H1 (cell line): Measurements from ENCODE around the gene SFR1. TPM values are rescaled to one million over a fixed set of nuclear protein-coding genes. Genes with fewer than 3 reads are reported as not detected.

ENCODE experiments used
- CTCF ChIA-PET: fragments of 300-600 bp; sonication (Branson Sonifier 250); formaldehyde crosslinking; loops from one replicate; lab custom pipeline; 2021; ENCODE audit not compliant: partially characterized antibody; lab: Charles Lee
- POLR2A ChIA-PET: fragments of 300-600 bp; sonication (Branson Sonifier 250); formaldehyde crosslinking; loops from one replicate; lab custom pipeline; 2021; ENCODE audit warnings: inconsistent platforms; ENCODE audit not compliant: partially characterized antibody; lab: Charles Lee
- DNase-seq, 2 experiments: peaks; one replicate each; pipeline versions ENCODE4 v3.0.0 to v3.0.0-alpha.2; 2010 to 2022; ENCODE audit warnings: low spot score in 2 of 2, low read depth in 1 of 2, mixed read lengths in 1 of 2
- FAIRE-seq: peaks from 2 replicates; lab custom pipeline; 2011; peaks lifted over from hg19 to GRCh38; lab: Jason Lieb, UNC
- H2AFZ ChIP-seq: 2 replicates; pipeline ENCODE4 v1.8.1; 2012; ENCODE audit warnings: low read length, inconsistent platforms
- H2AK5ac ChIP-seq: 2 replicates; pipeline ENCODE4 v1.6.1; 2013; ENCODE audit warnings: low read depth, low read length
- H2BK120ac ChIP-seq: replicated peaks from 2 replicates; pipeline ENCODE3; 2013; ENCODE audit warnings: low read depth, low read length, inconsistent platforms
- H2BK12ac ChIP-seq: 2 replicates; pipeline ENCODE4 v1.6.1; 2013; ENCODE audit warnings: low read depth, low read length
- H2BK15ac ChIP-seq: 2 replicates; pipeline ENCODE4 v1.6.1; 2013; ENCODE audit warnings: low read length
- H2BK20ac ChIP-seq: 2 replicates; pipeline ENCODE4 v1.6.1; 2013; ENCODE audit warnings: low read length
- H2BK5ac ChIP-seq: 2 replicates; pipeline ENCODE4 v1.6.1; 2013; ENCODE audit warnings: low read depth, low read length
- H3K14ac ChIP-seq: 2 replicates; pipeline ENCODE4 v1.6.1; 2013; ENCODE audit warnings: inconsistent platforms; ENCODE audit not compliant: insufficient read length
- H3K18ac ChIP-seq: 2 replicates; pipeline ENCODE4 v1.6.1; 2013; ENCODE audit warnings: low read length; ENCODE audit errors: extremely low read depth
- H3K23ac ChIP-seq: 2 replicates; pipeline ENCODE4 v1.6.1; 2013; ENCODE audit warnings: inconsistent platforms; ENCODE audit not compliant: insufficient read length
- H3K23me2 ChIP-seq: 2 replicates; pipeline ENCODE4 v1.6.1; 2013; ENCODE audit warnings: low read depth, low read length
- H3K27ac ChIP-seq: 2 replicates; pipeline ENCODE4 v1.6.1; 2011; ENCODE audit warnings: low read depth, low read length, inconsistent platforms
- H3K27me3 ChIP-seq, 4 experiments: replicated peaks in 1 of 4; 1 replicate in 1 of 4; 2 replicates in 3 of 4; pipeline versions ENCODE4 v1.6.1 to v1.8.1; 2011 to 2013; ENCODE audit warnings: low read length in 3 of 4, mild to moderate bottlenecking in 3 of 4, inconsistent platforms in 2 of 4, mixed read lengths in 2 of 4, moderate library complexity in 1 of 4; ENCODE audit not compliant: control insufficient read depth in 3 of 4, insufficient read depth in 3 of 4; ENCODE audit errors: extremely low read depth in 1 of 4
- H3K36me3 ChIP-seq, 4 experiments: 2 replicates each; pipeline versions ENCODE4 v1.6.1 to v1.8.1; 2011 to 2013; ENCODE audit warnings: mild to moderate bottlenecking in 4 of 4, low read length in 3 of 4, moderate library complexity in 2 of 4, control low read depth in 1 of 4, inconsistent platforms in 1 of 4; ENCODE audit not compliant: insufficient read depth in 4 of 4, control insufficient read depth in 2 of 4
- H3K4ac ChIP-seq: replicated peaks from 2 replicates; pipeline ENCODE3; 2013; ENCODE audit warnings: low read length, low read depth, mixed read lengths, inconsistent platforms; ENCODE audit not compliant: insufficient read length
- H3K4me1 ChIP-seq, 4 experiments: replicated peaks in 1 of 4; 1 replicate in 1 of 4; 2 replicates in 3 of 4; pipeline versions ENCODE4 v1.6.1 to v1.8.1; 2011 to 2013; ENCODE audit warnings: low read length in 3 of 4, inconsistent platforms in 2 of 4, mixed read lengths in 1 of 4; ENCODE audit not compliant: insufficient read depth in 4 of 4, control insufficient read depth in 3 of 4
- H3K4me2 ChIP-seq, 2 experiments: 2 replicates each; pipeline versions ENCODE4 v1.6.1 to v1.8.1; 2011 to 2013; ENCODE audit warnings: low read depth in 2 of 2, low read length in 2 of 2, control low read depth in 1 of 2, inconsistent platforms in 1 of 2, mild to moderate bottlenecking in 1 of 2; ENCODE audit not compliant: insufficient read depth in 1 of 2
- H3K4me3 ChIP-seq, 4 experiments: fragments of 200-600, 300-600 bp in 1 of 4; sonication (generic), shearing (Covaris generic), sonication (Bioruptor Twin) in 1 of 4; 2 replicates each; pipeline versions ENCODE4 v1.5.1 to v1.8.1; 2011 to 2016; ENCODE audit warnings: low read length in 4 of 4, low read depth in 3 of 4, control low read depth in 2 of 4, inconsistent platforms in 2 of 4, mild to moderate bottlenecking in 2 of 4, mixed read lengths in 1 of 4, moderate library complexity in 1 of 4; ENCODE audit not compliant: insufficient read depth in 2 of 4; ENCODE audit errors: extremely low read depth in 1 of 4
- H3K56ac ChIP-seq: replicated peaks from 2 replicates; pipeline ENCODE3; 2013; ENCODE audit warnings: low read depth, mild to moderate bottlenecking, mixed read lengths, low read length, inconsistent platforms; ENCODE audit not compliant: insufficient read length
- H3K79me1 ChIP-seq: 2 replicates; pipeline ENCODE4 v1.6.1; 2013; ENCODE audit warnings: low read depth, low read length, control low read depth
- H3K79me2 ChIP-seq, 2 experiments: 2 replicates each; pipeline versions ENCODE4 v1.6.1 to v1.8.1; 2012 to 2013; ENCODE audit warnings: low read length in 2 of 2, mild to moderate bottlenecking in 2 of 2, inconsistent platforms in 1 of 2; ENCODE audit not compliant: insufficient read depth in 2 of 2, control insufficient read depth in 1 of 2
- H3K9ac ChIP-seq, 4 experiments: replicated peaks in 1 of 4; 1 replicate in 1 of 4; 2 replicates in 3 of 4; pipeline versions ENCODE4 v1.6.1 to v1.8.1; 2011 to 2013; ENCODE audit warnings: low read depth in 3 of 4, low read length in 3 of 4, control low read depth in 2 of 4, mild to moderate bottlenecking in 2 of 4, moderate library complexity in 2 of 4, inconsistent platforms in 1 of 4; ENCODE audit errors: extremely low read depth in 1 of 4
- H3K9me3 ChIP-seq, 2 experiments: 2 replicates each; pipeline versions ENCODE4 v1.6.1 to v1.8.1; 2012 to 2013; ENCODE audit warnings: mild to moderate bottlenecking in 2 of 2, moderate library complexity in 2 of 2, control low read depth in 1 of 2, inconsistent platforms in 1 of 2, low read depth in 1 of 2, low read length in 1 of 2, mixed read lengths in 1 of 2; ENCODE audit not compliant: insufficient read depth in 2 of 2
- H4K20me1 ChIP-seq, 2 experiments: replicated peaks in 1 of 2; 2 replicates each; pipeline versions ENCODE3 to v1.8.1; 2011 to 2013; ENCODE audit warnings: inconsistent platforms in 2 of 2, low read length in 2 of 2, mild to moderate bottlenecking in 1 of 2; ENCODE audit not compliant: insufficient read depth in 2 of 2, control insufficient read depth in 1 of 2
- H4K5ac ChIP-seq: 2 replicates; pipeline ENCODE4 v1.6.1; 2013; ENCODE audit warnings: low read length, low read depth, mixed read lengths, inconsistent platforms; ENCODE audit not compliant: insufficient read length
- H4K8ac ChIP-seq: 2 replicates; pipeline ENCODE4 v1.8.0; 2013; ENCODE audit warnings: mild to moderate bottlenecking, moderate library complexity, low read length, inconsistent platforms; ENCODE audit not compliant: insufficient read depth; ENCODE audit errors: extremely low read depth
- H4K91ac ChIP-seq: replicated peaks from 2 replicates; pipeline ENCODE3; 2013; ENCODE audit warnings: low read length, mixed read lengths, inconsistent platforms; ENCODE audit not compliant: insufficient read length
- GTF2F1 ChIP-seq: IDR thresholded peaks from 2 replicates; pipeline ENCODE4 v1.6.1; 2012; ENCODE audit warnings: low read depth, low read length, improper control_type of control experiment, borderline replicate concordance
- NRF1 ChIP-seq: IDR thresholded peaks from 2 replicates; pipeline ENCODE4 v1.6.1; 2011; ENCODE audit warnings: mild to moderate bottlenecking, low read depth, low read length, improper control_type of control experiment
- PHF8 ChIP-seq: fragments of 200-600 bp; sonication (generic); conservative IDR thresholded peaks from 2 replicates; pipeline ENCODE4 v1.7.1; 2012; ENCODE audit warnings: low read depth, mild to moderate bottlenecking, inconsistent platforms, low read length, moderate library complexity
- SIN3A ChIP-seq, 2 experiments: IDR thresholded peaks in 1 of 2; conservative IDR thresholded peaks in 1 of 2; 2 replicates each; pipeline ENCODE4 v1.6.1; 2011 to 2012; ENCODE audit warnings: low read length in 2 of 2, improper control_type of control experiment in 1 of 2, low read depth in 1 of 2, mild to moderate bottlenecking in 1 of 2
- ZNF274 ChIP-seq: IDR thresholded peaks from 2 replicates; pipeline ENCODE4 v1.7.0; 2012; ENCODE audit warnings: low read length, borderline replicate concordance; ENCODE audit errors: extremely low read depth
- WGBS, 2 experiments: shearing (Covaris generic) in 1 of 2; methylation state at CpG; one replicate each; pipeline versions ENCODE4 v1.1.6 to v1.1.7; 2013 to 2015; ENCODE audit warnings: low lambda C conversion rate in 2 of 2, mixed read lengths in 2 of 2, inconsistent platforms in 1 of 2, low coverage in 1 of 2, missing lambda C conversion rate in 1 of 2; ENCODE audit not compliant: insufficient replicate concordance in 2 of 2, insufficient coverage in 1 of 2, insufficient read length in 1 of 2; ENCODE audit errors: extremely low coverage in 1 of 2, missing lambda C conversion rate in 1 of 2; 5-methylcytosine and 5-hydroxymethylcytosine counted together
- polyA plus RNA-seq, 7 experiments: library from polyadenylated mRNA; depleted of rRNA in 3 of 7; stranded (reverse) in 5 of 7; unstranded in 2 of 7; fragments of >200 nt in 5 of 7; fragments of 200-250 nt in 2 of 7; gene quantifications; 1 replicate in 5 of 7; 2 replicates in 1 of 7; 4 replicates in 1 of 7; pipeline versions ENCODE4 v1.2.1 to v1.2.3, GENCODE V29; 2011 to 2013; ENCODE audit warnings: missing spikeins in 2 of 7, mixed read lengths in 2 of 7
- total RNA-seq: library from RNA; stranded (reverse); fragmentation: NEBNext Ultra II Directional; extraction: Animal tissue kit (Norgen Biotek cat#: 25700); gene quantifications from 2 replicates; pipeline ENCODE4 v1.2.1, GENCODE V29; 2021
- TF ChIP-seq, protein P1 (sequence below), 3 experiments: IDR thresholded peaks; 1 replicate in 2 of 3; 2 replicates in 1 of 3; pipeline versions ENCODE4 v1.5.1 to v1.6.1; 2011; ENCODE audit warnings: low read length in 3 of 3, mild to moderate bottlenecking in 3 of 3, inconsistent platforms in 2 of 3, low read depth in 1 of 3, moderate library complexity in 1 of 3; ENCODE audit not compliant: insufficient read depth in 1 of 3; ENCODE audit errors: control extremely low read depth in 1 of 3
- TF ChIP-seq, protein P2 (sequence below): IDR thresholded peaks from 2 replicates; pipeline ENCODE4 v1.6.1; 2011; ENCODE audit warnings: low read depth, mild to moderate bottlenecking, low read length; ENCODE audit not compliant: insufficient read depth

The SFR1 gene
- total and polyA plus RNA-seq, 2 of the 8 experiments (the other 6 are each of a cell fraction or from before 2014, with no cell fraction given): 3.4 to 7.7 TPM

DNA sequence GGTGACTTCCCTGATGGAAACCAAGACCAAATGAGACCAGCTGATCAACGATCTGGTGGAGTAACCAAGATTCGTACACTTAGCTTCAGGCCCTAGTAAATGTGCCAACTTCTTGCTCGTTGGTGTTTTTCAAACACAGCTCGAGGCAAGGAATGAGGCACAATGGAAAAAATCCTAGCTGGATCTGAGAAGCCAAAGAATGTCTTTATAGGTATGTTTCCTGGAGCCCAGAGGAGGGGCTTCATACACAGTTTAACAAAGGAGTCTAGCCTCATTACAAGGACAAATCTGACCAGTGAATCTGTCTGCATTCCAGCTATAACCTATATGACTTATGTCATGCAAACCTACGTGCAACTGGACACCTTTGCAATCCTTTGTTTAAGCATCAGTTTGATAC, 40.0 kb upstream of the SFR1 start:
- Histone ChIP-seq H2BK120ac (no peak overlapping the region), H4K5ac (no peak overlapping the region), H3K36me3 (no peaks in the 10 kb centered on the region), H3K27ac (no peak overlapping the region), H3K18ac (0 out of 2 replicates have a peak overlapping the region, but pooled peaks have one; percentile 9), H4K20me1 (no peaks in the 10 kb centered on the region), H3K23ac (no peak overlapping the region), H3K4me3 (no peak overlapping the region), H4K8ac (no peak overlapping the region), H2AK5ac (no peak overlapping the region), H2BK15ac (no peak overlapping the region), H3K79me1 (no peaks in the 10 kb centered on the region), H3K79me2 (no peaks in the 10 kb centered on the region), H3K4me1 (peaks cover 3 to 10% (median 4%) of the 10 kb centered on the region in 4 experiments), H3K9me3 (no peaks in the 10 kb centered on the region), H4K91ac (no peak overlapping the region), H3K4ac (no peak overlapping the region), H3K14ac (no peak overlapping the region), H3K9ac (no peak overlapping the region), H3K4me2 (no peak overlapping the region), H3K23me2 (no peaks in the 10 kb centered on the region), H2BK20ac (peak overlapping the region; percentile 77), H2BK5ac (no peak overlapping the region; the same call in 1 of the 2 replicates), H2BK12ac (peak overlapping the region; percentile 41; the same call in 1 of the 2 replicates), H3K56ac (no peak overlapping the region), H3K27me3 (no peaks in the 10 kb centered on the region), H2AFZ (no peak overlapping the region)
- FAIRE-seq (peak; percentile 60), DNase-seq (no peak)
- ChIA-PET CTCF (interaction anchor here (0.8 to 2.7 kb wide), 13 partner anchors 9 to 194 kb away, joined by 3 to 11 read pairs (median 3); no protein-coding TSS in a partner anchor), POLR2A (interaction anchor here (1.2 to 2.5 kb wide), 4 partner anchors 8 to 40 kb away, joined by 3 to 13 read pairs (median 4); partner anchors contain the start of gene SFR1)
- TF ChIP-seq ZNF274: no peak
- TF ChIP-seq, protein P1, sequence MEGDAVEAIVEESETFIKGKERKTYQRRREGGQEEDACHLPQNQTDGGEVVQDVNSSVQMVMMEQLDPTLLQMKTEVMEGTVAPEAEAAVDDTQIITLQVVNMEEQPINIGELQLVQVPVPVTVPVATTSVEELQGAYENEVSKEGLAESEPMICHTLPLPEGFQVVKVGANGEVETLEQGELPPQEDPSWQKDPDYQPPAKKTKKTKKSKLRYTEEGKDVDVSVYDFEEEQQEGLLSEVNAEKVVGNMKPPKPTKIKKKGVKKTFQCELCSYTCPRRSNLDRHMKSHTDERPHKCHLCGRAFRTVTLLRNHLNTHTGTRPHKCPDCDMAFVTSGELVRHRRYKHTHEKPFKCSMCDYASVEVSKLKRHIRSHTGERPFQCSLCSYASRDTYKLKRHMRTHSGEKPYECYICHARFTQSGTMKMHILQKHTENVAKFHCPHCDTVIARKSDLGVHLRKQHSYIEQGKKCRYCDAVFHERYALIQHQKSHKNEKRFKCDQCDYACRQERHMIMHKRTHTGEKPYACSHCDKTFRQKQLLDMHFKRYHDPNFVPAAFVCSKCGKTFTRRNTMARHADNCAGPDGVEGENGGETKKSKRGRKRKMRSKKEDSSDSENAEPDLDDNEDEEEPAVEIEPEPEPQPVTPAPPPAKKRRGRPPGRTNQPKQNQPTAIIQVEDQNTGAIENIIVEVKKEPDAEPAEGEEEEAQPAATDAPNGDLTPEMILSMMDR (IDR thresholded peaks at IDR 0.05; ENCODE audit: control extremely low read depth in 1 of 3, insufficient read depth in 1 of 3, low read depth in 1 of 3, low read length in 3 of 3): no peak
- TF ChIP-seq, protein P2, sequence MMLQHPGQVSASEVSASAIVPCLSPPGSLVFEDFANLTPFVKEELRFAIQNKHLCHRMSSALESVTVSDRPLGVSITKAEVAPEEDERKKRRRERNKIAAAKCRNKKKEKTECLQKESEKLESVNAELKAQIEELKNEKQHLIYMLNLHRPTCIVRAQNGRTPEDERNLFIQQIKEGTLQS: no peak
- TF ChIP-seq PHF8: no peak
- no peak for TF ChIP-seq GTF2F1
- TF ChIP-seq SIN3A (conservative IDR thresholded peaks at IDR 0.05 in 1 of 2, IDR thresholded peaks at IDR 0.05 in 1 of 2; ENCODE audit: low read depth in 1 of 2, low read length in 2 of 2): no peak
- TF ChIP-seq NRF1: no peak
- WGBS, 2 experiments: 95% methylated on average over 5 of the region's 5 CpGs; no CpG with 5 or more reads in 1 of the 2 experiments
